ENCODE results near the gene DCANP1.
"Not testable (repeated sequence)": the region's sequence is repeated elsewhere in the genome, so short reads cannot be mapped to it uniquely, and the experiment has no call there.

Gene DCANP1

GRCh38 chr5:135447298-135447929 is at the start of gene DCANP1:
Gene DCANP1 (minus strand): TSS chr5:135447348. CDS start chr5:135447108, 240 bp downstream.
- DNase-seq (ENCODE audit: low spot score) = no peak

DNA sequence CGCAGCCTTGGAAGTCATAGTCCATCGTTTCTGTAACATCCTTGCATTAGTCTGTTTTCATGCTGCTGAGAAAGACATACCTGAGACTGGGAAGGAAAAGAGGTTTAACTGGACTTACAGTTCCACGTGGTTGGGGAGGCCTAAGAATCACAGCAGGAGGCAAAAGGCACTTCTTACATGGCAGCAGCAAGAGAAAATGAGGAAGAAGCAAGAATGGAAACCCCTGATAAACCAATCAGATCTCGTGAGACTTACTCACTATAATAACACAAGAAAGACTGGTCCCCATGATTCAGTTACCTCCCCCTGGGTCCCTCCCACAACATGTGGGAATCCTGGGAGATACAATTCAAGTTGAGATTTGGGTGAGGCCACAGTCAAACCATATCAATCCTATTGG is 48.4 kb upstream of the DCANP1 start:
- not testable (repeated sequence) for DNase-seq (ENCODE audit: low spot score)

DNA sequence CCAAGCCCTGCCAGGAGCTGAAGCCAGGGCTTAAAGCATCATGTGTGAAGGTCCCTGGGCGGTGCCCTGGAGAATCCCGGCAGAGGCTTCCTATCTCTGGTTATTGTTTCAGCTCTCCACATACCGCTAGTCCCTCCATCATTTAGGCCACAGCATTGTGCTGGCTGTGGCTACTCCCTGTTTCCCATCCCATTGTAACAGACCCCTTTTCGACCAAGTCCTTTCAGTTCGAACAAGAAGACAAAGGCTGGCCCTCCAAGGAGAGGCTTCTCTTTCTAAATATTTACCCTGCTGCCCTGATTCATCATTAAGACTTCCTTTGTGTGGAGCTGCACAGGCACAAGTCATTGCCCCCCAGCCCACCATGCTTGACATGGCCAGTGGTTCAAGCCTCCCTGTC is 47.0 kb upstream of the DCANP1 start:
- DNase-seq (ENCODE audit: low spot score) = no peak

DNA sequence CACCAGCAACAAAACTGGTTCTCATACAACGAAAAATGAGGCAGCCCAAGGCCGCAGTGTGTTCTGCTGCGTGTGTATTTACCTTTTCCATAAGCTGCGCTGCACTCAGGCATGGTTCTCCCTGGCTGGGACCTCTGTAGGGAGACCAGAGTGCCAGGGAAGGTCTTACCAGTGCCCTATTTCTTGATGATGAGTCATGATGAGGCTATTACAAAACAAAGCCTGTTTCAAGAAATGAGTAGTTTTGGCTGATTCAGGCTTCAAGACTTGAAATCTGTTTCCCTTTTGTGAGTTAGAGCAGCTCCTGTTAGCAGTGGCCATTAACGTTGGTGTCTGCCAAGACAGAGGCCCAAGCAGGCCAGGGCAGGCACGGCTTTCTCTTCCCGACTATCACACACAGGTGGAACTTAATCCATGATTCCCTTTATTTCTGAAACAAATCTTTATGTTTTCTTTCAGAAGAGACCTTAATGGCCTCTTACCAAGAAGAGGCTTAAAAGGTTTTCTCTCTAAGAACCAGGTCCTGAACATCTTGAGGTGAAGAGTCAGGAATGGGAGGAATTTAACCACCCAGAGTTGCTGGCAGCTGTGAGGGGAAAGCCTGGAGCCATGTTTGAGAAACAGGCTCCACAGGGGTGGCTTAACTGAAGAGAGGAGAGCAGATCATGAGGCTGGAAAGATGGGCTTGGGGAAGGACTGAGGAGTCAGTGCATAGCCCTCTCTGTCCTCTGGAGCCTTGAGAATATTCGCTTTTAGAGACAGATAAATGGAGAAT is 46.4 kb upstream of the DCANP1 start:
- DNase-seq (ENCODE audit: low spot score) = peak; percentile 65

- DNase-seq (ENCODE audit: low spot score) = no peak
Observed at GRCh38 chr5:135492319-135492626, 45.1 kb upstream of the DCANP1 start.

DNA sequence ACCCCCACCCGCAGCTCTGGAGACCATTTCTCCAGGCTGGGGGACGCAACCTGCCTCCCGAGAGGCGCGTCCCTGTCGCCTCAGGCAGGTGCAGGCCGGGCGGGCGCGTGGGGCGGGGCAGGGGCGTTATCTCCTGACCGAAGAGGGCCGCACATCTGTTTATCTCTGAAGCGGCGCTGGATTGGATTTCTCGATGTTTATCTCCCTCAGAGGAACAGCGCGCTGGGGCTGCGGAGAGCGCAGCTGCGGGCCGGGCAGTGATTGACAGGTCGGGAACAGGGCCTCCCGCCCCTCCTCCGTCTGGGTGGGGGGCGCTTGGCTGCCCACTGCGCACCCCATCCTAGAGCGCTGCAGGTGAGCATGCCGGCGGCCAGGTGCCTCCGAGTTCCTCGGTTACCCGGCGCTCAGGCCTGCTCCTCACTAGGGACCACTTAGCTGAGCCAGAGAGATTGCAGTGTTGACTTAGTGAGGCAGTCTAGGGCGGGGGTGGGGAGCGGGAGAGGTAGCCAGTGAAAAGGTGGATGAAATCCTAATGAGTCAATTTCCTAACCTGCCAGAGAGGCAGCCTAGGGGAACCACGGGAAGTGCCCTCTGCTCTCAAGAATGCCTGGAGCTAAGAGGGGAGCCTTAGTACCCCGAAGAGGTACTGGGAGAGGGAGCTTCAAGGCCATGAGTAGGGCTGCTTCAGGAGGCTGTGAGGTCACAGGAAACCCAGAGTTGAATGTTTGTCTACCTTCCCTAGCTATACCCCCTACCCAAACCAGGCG is 44.6 kb upstream of the DCANP1 start:
- DNase-seq (ENCODE audit: low spot score) = no peak

- DNase-seq (ENCODE audit: low spot score) = no peak
Observed at GRCh38 chr5:135491038-135491551, 43.9 kb upstream of the DCANP1 start.

DNA sequence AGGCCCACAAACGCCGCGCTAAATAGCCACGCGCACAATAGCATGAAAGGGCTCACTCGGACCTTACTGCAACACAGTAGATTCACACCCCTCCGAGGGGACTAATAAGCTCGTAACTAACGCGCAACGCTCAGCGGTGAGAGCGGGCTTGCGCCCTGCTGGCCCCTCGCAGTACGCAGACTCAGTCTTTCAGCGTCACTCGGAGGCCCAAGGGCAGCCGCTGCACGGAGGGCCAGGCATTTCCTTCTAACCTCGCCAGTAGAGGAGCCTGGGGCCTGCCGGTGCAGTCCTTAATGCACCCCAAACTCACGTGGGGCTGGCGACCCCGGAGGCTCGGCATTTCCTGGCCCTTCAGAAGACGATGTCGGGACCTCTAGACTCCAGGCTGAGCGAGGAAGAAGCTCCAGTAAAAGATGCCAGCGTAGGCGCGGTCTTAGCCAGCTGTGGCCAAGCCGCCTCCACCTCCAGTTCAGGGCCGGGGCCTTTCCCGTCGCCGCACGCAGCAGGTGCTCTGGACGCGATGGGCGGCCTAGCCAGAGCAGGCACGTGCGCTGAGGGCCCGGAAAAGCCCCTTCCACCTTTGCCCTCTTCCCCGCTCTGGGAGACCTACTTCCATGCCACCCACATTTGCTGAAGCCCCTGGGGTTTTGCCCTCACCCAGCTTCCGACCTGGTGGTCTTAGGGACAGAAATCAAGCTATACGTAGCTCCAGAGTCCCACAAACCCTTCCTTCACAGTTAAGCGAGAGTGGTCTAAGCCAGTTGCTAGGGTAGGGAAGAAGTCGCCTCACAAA is 43.3 kb upstream of the DCANP1 start:
- no peak for DNase-seq (ENCODE audit: low spot score)

DNA sequence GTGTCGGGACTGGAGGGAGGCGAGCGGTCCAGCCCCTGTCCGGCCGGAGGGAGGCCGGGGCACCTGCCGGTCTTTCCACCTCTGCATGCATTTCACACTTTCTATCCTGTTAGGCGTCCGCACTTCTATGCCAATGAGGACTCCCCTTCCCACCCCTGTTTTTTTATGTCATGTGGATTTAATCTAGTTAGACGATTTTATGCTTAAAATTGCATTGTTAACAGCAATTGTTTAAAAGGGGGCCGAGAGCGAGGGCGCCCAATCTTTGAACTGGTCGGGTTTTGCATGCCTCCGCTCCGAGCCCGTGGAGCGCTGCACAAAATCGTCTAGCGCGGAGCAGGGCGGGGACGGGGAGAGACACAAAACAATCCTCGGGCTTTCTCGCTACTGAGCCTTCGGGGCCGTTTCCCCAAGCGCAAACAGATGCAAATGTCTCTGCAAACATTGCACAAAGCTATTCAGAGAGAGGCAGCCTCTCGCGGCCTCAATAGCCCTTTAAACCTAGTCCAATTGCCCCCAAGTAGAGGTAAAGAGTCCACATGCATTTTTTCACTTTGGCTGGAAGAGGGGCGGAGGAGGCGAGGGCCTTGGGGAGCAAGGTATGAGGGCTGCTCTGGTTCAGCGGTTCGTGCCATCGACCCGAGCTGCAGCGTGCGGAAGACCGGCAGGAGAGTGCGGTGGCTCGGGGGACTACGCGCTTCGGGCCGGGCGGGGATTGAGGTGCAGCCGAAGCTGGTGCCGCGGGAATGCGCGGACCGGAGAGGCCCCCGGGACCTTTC is 42.5 kb upstream of the DCANP1 start:
- no peak for DNase-seq (ENCODE audit: low spot score)

DNA sequence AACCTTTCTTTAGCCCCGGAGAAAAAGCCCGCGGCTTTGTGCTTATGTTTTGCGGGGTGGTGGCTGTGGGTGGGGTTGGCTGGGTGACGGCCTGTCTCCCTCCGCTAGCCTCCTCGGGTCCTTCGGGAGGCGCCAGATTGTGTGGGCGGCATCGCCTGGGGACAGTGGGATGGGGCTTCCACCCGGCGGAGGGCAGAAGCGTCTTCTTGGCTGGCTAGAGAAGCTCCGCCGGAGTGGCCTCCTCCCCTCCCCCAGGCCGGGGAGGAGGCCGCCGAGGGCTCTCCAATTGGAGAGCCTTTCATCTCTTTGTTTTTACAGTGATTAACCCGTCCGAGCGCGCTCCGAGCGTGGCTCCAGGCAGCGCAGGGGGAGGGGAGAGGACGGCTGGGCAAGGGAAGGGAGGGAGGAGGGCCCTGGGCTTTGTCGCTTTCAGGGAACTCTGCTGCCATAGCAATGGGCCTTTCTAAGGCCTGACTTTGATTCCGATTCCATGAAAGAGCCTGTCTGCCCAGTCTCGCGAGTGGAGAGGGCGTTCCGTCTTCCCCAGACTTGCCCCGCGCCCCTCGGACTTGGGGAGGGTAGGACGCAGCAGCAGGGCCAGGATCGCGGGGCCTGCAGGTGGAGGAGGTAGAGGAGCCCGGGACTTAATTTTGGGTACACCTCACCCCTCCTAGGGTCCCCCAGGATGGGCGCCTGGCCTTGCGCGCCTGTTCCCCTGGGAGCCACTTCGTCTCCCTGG is 41.7 kb upstream of the DCANP1 start:
- DNase-seq (ENCODE audit: low spot score) = peak; percentile 27

DNA sequence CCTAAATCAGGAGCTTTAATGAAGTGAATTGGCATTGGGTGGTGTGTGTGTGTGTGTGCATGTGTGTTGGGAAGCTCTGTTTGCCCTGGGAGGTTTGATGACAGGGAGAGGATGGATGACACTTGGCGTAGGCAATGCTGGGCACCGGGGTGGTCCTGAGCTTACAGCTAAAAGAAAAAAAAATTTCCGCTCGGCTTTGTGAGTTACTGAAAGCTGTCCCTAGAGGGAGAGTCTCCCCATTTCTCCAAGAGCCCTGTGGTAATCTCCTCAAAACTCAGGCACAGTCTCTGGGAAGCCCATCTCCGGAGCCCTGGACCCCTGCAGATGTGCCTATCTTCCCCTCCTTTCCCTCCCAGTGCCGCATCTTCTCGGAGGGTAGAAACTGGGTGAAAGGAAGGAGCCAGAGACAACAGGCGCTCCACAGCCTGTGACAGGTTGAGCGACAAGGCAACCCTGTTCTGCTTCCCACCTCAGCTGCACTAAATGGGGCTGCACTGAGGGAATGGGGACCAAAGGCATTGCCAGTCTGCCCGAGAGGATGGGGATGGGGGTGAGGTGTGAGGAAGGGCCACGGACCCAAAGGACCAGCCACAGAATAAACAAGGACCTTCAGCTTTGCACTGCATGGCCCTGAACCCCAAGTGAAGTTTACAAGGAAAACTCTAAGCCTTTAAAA is 40.8 kb upstream of the DCANP1 start:
- no peak for DNase-seq (ENCODE audit: low spot score)

- no peak for DNase-seq (ENCODE audit: low spot score)
Observed at GRCh38 chr5:135487037-135487395, 39.9 kb upstream of the DCANP1 start.

- no peak for DNase-seq (ENCODE audit: low spot score)
Observed at GRCh38 chr5:135486131-135487036, 39.2 kb upstream of the DCANP1 start.

- no peak for DNase-seq (ENCODE audit: low spot score)
Observed at GRCh38 chr5:135484674-135485086, 37.5 kb upstream of the DCANP1 start.

- no peak for DNase-seq (ENCODE audit: low spot score)
Observed at GRCh38 chr5:135483254-135483653, 36.1 kb upstream of the DCANP1 start.

DNA sequence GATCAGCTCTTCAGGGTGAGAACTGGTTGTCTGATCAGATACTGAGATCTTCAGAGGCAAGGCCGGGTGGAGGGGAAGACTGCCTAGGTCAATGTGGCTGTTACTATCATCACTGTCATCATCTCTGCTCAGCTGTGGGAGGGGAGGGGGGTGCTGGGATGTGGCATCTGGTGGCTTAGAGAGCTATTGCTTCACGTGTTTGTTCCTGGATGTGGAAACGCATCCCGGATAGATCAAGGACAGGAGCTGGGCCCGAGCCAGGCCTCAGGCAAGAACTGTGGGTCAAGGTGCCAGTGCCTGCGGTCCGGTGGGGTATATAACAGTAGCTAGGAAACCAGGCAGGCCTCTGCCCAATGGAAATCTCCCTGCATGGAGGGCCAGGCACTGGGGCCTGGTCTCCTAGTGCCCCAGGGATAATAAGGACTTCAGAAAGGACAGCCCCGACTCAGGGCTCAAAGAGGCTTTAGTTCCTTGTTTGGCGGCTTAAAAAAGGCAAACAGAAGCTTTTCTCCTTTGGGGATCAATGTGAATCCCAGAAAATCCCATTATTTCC is 35.3 kb upstream of the DCANP1 start:
- DNase-seq (ENCODE audit: low spot score) = no peak

DNA sequence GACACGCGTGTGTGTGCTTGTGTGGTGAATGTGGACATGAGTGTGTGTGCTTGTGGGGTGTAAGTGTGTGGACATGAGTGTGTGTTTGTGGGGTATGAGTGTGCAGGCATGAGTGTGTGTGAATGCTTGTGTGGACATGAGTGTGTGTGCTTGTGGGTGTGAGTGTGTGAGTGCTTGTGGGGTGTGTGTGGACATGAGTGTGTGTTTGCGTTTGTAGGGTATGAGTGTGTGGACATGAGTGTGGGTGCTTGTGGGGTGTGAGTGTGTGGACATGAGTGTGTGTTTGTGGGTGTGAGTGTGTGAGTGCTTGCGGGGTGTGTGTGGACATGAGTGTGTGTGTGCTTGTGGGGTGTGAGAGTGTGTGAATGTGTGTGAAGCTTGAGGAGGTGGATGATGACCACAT is 34.8 kb upstream of the DCANP1 start:
- no peak for DNase-seq (ENCODE audit: low spot score)

DNA sequence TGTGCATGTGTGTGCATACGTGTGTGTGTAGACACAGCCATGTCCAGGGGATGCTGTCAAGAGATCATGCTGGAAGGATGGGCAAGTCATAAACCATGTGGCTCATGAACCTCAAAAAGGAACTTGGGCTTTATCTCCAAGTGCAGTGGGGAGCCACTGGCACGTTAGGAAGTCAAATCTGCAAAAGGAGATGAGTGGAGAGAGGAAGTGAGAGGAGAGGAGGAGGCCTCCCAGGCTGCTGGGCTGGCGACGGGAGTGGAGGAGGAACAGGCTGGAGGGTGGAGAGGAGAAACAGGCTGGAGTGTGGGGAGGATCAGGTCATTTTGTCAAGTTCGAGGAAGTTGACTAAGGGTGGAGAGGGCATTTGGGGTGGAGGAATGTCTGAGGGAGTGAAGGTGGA is 34.2 kb upstream of the DCANP1 start:
- DNase-seq (ENCODE audit: low spot score) = no peak

DNA sequence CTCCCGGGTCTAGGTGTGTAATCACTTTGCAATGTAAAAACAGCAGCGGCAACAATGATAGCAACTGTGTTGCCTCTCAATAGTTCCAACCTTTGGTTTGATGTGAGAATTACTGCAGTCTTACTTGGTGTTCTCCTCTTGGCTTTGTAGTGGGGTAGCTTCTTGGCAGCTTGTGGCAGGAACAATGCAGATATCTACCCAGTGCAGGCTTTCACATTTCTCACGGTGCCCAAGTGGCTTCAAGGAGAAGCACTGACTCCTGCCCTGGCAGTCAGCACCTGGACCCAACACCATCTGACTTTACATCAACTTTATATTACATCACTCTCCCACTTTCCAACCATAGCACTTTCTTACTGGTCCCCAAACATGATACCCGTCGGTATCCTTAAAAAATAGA is 33.4 kb upstream of the DCANP1 start:
- DNase-seq (ENCODE audit: low spot score) = no peak

Data from COLO829 (cell line).